Right hindlimb (tissue), 1 donor: ENCODE measurements around the gene THAP11.
"Not testable (repeated sequence)": the region's sequence is repeated elsewhere in the genome, so short reads cannot be mapped to it uniquely, and the experiment has no call there.

Experiments
- DNase-seq: peaks from one replicate; pipeline ENCODE4 v3.0.0-alpha.2; 2018

THAP11 gene

DNA sequence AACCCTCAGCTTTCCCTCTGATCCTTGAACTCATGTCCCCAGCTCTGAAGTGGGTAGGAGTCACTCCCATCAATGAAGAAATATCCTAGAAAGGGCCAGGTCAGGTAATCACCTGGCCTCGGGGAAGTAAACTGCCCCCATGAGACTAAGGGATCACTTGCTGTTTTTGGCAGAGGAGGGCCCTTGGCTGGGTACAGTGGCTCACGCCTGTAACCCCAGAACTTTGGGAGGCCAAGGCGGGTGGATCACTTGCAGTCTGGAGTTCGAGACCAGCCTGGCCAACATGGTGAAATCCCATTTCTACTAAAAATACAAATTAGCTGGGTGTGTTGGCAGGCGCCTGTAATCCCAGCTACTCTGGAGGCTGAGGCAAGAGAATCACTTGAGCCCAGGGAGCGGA, 21.9 kb downstream of the THAP11 start:
- DNase-seq: not testable (repeated sequence)

DNA sequence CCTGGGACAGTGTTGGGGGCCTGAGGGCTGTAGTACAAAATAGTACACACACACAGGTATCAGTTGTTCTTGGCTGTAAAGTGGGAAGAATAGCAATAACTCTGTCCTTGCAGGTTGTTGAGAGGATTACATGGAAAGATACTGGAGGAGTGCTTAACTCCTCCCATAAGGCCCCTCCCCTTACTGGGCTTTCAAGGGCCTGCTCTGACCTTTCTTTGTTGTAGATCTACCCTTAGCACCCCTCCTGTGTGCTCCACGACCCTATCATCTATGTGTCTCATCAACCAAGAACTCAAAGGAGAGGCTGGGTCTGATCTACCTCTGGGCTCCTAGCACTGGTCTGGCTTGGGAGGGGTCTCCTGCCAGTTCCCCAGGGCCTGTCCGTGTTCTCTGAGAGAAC, 22.5 kb downstream of the THAP11 start:
- no peak for DNase-seq

DNA sequence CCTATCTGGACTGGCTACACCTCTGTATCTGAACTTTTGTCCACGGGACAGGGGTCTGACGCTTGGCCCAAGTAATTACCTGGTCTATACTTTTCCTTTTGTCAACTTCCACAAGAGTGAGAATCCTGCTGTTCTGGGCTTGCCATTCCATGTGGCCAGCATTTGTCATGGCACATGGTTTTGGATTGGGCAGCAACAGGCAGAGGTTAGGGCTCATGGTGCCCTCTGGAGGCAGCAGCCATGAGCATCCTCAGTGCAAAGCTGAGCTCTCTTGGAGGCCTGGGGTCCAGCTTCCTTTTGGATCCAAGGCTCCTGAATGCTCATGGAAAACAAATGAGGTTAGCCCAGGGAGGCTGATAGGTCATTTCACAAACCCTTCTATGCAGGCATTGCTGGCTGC, 23.2 kb downstream of the THAP11 start:
- DNase-seq: no peak

DNA sequence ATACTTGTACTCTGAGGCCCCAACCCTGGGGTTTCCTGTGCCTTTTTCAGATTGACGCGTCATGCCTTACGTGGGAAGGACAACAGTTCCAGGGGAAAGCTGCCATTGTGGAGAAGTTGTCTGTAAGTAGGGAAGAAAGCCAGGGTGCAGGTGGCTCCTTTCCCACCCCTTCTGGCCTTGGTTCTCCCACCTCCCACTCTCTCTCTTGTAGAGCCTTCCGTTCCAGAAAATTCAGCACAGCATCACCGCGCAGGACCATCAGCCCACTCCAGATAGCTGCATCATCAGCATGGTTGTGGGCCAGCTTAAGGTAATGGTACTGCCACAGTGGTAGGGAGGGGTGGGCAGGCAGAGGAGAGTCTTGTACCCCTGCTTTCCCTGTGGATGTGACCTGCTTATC, 26.2 kb downstream of the THAP11 start:
- no peak for DNase-seq

DNA sequence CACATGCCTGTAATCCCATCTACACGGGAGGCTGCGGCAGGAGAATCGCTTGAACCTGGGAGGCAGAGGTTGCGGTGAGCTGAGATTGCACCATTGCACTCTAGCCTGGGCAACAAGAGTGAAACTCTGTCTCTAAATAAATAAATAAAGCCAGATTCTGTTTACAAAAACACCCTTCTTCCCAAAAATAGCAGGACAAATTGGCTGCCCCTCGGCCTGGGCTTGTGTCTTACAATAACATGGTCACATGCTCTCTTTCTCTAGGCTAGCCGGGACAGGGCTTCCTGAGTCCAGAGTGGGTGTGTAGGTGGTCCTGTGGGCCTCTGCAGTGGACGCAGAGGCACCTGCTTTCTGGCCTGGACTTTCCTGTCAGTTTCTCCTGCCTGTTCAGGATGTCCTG, 27.5 kb downstream of the THAP11 start:
- DNase-seq: no peak

DNA sequence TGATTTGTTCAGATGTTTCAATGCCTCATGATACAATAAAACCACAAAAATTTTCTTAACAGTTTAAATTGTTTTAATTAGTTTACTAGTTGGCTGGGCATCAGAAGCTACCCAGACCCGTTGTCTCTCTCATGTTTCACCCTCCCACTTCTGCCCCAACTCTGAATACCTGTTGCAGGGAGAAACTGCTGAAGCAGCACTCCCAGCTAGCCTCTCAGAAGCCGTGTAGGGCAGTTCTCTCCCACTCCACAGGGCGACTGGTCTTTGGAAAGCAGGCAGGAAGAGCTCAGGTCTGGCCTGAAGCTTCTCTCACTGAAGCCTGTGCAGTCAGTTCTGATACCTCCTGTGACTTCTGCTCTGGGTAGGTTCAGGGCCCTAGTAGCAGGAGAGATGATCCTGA, 29.1 kb downstream of the THAP11 start:
- no peak for DNase-seq

DNA sequence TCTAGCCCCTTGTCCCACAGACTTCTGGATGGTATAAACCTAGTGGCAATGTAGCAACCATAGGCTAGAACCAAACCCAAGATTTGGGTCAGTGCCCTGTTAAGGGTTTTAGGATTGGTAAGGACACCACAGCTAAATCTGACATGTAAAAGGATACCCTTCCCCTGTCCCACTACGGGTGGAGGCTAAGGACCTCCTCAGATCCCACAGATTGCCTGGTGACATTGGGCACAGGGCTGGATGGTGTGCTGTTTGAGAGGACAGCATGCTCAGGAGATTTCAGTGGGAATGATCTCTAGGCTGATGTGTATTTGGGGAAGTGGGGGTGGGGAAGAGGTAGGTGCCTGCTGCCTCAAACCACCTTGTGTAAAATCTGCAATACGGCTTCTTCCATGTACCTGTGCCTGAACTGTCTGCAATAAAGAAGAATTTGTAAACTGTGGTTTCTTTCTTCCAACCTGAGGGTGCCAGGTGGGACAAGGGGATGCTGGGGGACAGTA, 30.1 kb downstream of the THAP11 start:
- DNase-seq: no peak

DNA sequence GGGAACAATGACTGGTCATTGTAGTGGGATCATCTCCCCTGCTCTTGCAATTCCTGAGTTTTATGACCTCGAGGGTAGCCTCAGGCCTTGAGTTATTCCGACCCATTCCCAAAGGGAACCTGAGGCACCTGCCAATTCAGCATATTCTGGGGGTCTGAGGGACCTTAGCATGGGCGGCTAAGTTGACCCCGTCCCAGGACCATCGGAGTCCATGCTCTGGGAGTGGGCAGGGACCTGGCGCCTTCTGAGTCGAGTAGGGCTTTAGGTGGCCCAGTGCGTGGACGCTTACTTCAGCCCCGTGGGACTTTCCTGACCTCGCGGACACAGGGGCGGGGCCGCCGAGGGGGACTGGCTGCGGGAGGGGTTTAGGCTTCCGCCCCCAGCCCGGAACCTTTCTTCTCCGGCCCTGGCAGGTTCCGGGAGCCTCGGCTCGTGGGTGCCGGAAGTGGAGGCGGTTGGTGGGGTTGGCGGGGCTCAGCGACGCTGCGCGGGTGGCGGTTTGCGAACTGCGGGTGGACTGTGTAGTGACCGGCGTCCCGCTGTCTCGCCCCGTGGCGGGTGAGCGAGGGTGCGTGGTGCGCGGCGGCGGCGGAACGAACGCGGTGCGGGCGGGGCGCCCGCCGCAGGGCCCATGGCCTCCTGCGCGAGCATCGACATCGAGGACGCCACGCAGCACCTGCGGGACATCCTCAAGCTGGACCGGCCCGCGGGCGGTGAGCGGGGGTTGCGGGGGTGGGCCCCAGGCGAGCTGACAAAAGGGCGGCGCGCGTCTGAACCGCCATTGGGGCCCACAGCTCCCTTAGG, 30.7 kb downstream of the THAP11 start, which contains the start of gene EDC4:
EDC4 (plus strand) TSS at position 422 of the 804 bp plus-strand sequence; CDS start at position 632, 210 bp downstream.
- peak; percentile 83 for DNase-seq

DNA sequence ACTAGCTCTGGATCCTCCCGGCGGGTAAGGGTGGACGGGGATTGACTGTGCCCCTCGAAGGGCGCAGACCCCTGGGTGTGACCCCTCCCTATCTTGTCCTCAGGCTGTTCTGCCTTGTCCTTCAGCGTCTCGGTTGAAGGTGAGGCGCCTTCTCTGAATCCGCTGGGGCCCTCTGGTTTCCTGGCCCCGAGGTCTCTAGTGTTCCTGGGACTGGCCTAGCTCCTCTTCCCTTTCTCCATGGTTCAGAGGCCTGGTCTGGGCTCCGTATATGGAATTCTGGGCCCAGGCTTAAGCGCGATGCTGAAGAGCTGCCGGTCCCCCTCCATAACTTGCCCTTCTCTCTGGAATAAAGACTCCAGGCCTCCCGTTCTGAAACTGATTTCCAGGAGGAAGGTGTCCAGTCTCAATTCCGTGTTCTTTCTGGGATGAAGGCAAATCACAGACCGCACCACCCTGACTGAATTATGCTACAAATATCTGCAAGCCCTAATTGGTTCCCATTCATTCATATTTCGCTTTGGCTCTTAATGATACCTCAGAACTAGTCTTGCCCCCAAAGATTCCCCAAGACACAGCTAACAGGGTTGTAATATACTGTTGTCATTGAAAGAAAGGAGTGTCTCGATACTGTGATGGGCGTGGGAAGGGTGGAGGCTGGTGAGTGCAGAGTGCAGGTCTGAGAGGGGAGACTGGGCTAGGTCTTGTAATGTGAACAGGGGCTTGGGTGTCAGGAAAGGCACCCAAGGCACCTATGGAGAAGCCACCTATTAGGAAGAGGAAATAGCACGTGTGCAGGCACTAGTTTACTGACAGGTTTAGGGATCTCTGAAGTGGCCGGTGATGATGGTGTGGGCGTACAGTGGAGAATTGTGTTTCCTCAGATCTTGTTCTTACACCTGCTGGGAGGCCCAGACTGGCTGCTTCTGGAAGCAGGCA, 31.6 kb downstream of the THAP11 start:
- no peak for DNase-seq

DNA sequence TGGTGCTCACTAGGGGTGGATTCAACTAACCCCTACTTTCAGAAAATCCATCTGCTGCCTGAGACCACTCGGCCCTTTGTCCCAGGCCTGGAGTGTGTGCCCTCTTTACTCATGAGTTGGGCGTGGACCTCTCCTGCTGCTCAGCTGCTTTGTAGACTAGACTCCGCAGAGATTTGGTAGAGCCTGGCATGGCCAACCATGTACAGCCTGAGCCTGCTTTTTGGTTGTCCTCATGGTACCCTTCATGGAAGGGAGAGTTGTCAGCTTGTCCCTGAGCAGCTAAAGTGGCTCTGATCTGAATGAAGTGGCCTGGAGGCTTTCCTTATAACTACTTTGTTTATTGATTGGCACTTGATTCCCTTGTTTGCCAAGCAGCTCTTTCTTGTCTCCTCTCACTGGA, 32.3 kb downstream of the THAP11 start:
- DNase-seq: no peak

DNA sequence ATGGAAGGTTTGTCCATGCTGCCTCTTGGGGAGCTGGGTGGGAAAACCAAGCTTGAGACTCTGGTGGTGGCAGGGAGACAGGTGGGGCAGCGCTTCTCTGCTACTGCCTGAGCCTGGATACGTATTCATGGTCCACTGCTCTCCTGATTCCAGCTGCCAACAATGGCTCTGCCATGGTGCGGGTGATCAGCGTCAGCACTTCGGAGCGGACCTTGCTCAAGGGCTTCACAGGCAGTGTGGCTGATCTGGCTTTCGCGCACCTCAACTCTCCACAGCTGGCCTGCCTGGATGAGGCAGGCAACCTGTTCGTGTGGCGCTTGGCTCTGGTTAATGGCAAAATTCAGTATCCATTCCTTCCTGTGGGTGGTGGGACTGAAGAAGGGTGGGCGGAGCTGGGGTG, 34.9 kb downstream of the THAP11 start:
- DNase-seq: no peak

DNA sequence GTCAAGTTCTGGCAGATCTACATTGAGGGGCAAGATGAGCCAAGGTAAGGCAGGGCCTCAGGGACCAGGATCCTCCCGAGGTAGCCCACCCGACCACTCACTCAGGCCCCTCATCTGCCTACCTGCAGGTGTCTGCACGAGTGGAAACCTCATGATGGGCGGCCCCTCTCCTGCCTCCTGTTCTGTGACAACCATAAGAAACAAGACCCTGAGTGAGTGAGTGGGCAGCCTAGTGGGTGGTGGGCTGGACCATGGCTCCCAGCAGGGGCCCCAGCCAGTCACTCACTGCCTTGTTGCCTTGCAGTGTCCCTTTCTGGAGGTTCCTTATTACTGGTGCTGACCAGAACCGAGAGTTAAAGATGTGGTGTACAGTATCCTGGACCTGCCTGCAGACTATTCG, 36.1 kb downstream of the THAP11 start:
- DNase-seq: no peak

DNA sequence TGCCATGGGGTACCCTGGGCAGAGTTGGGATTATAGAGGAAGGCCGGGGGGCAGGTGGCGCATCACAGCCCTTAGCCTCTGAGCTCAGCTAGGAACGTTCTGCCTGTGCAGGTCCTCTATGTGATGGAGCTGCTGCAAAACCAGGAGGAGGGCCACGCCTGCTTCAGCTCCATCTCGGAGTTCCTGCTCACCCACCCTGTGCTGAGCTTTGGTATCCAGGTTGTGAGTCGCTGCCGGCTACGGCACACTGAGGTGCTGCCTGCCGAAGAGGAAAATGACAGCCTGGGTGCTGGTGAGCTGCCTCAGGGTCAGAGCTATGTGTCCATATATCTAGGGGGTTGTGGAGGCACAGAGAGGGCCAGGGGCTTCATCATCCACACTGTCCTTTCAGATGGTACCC, 36.7 kb downstream of the THAP11 start:
- DNase-seq: no peak

DNA sequence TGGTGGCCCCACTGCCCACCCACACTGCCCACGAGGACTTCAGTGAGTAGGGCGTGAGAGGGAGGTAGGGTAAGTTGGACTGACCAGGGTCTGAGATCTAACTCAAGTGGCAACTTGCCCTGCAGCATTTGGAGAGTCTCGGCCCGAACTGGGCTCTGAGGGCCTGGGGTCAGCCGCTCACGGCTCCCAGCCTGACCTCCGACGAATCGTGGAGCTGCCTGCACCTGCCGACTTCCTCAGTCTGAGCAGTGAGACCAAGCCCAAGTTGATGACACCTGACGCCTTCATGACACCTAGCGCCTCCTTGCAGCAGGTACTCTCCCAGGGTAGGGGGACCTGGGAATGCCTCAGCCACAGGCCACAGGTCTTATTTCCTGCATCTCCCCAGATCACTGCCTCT, 37.3 kb downstream of the THAP11 start:
- no peak for DNase-seq

DNA sequence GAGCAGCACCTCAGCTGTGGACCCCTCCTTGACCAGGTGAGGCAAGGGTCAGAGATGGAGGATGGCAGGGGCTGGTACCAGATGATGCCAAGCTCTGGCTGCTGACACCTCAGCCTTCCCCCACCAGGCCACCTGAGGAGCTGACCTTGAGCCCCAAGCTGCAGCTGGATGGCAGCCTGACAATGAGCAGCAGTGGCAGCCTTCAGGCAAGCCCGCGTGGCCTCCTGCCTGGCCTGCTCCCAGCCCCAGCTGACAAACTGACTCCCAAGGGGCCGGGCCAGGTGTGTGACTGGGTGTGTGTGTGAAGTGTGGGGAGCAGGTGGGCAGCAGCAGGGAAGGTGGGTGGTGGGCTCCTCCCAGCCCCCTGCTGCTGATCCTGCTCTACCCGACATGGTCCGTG, 37.8 kb downstream of the THAP11 start:
- no peak for DNase-seq

DNA sequence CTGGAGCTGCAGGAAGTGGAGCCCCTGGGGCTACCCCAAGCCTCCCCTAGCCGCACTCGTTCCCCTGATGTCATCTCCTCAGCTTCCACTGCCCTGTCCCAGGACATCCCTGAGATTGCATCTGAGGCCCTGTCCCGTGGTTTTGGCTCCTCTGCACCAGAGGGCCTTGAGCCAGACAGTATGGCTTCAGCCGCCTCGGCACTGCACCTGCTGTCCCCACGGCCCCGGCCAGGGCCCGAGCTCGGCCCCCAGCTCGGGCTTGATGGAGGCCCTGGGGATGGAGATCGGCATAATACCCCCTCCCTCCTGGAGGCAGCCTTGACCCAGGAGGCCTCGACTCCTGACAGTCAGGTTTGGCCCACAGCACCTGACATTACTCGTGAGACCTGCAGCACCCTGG, 38.5 kb downstream of the THAP11 start:
- no peak for DNase-seq

DNA sequence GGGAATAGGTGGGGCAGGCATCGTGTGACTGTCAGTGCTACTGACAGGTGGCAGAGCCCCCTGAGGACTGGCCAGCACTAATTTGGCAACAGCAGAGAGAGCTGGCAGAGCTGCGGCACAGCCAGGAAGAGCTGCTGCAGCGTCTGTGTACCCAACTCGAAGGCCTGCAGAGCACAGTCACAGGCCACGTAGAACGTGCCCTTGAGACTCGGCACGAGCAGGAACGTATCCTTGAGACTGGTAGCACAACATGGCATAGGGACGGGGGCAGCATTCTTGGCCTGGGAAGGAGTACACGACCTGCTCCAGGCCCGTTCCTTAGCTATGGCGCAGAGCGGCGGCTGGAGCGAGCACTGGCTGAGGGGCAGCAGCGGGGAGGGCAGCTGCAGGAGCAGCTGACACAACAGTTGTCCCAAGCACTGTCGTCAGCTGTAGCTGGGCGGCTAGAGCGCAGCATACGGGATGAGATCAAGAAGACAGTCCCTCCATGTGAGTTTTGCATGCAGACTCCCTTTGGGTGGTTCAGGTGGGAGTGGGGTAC, 39.6 kb downstream of the THAP11 start:
- DNase-seq: peak; percentile 65

DNA sequence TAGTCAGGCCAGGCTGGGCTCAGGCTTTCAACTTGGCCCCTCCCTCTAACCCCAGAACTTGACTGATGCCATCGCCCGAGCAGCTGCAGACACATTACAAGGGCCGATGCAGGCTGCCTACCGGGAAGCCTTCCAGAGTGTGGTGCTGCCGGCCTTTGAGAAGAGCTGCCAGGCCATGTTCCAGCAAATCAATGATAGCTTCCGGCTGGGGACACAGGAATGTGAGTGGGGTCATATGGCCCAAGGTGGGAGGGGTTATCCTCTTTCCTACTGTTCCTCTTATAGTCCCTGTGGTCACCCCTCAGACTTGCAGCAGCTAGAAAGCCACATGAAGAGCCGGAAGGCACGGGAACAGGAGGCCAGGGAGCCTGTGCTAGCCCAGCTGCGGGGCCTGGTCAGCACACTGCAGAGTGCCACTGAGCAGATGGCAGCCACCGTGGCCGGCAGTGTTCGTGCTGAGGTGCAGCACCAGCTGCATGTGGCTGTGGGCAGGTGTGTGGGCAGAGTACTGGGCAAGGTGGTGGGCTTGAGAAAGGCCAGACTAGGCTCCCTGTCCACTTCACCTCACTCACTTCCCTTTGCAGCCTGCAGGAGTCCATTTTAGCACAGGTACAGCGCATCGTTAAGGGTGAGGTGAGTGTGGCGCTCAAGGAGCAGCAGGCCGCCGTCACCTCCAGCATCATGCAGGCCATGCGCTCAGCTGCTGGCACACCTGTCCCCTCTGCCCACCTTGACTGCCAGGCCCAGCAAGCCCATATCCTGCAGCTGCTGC, 40.4 kb downstream of the THAP11 start:
- peak; percentile 85 for DNase-seq

DNA sequence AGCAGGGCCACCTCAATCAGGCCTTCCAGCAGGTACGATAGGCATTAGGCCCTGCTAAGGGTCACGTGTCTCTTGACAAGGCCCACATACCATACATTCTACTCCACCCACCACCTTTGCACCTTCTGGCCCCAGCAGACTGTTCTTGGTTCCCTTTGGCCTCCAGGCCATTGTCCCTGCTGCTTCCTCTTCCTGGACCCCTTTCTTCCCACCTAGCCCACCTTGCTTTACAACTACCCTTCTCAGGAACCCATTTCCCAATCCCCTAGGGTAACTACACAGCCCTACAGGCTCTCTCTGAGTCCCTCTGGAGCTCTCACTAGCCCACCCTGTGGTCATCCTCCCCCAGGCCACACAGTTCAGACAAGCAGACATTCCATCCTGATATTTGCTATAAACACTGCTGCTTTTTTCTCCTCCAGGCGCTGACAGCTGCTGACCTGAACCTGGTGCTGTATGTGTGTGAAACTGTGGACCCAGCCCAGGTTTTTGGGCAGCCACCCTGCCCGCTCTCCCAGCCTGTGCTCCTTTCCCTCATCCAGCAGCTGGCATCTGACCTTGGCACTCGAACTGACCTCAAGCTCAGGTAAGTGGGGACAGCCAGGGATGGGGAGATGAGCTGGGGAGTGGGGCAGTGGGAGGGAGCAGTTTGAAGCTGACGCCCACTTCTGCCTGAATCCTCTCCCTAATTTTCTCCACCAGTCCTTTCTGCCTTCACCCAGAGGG, 41.2 kb downstream of the THAP11 start:
- DNase-seq: no peak

DNA sequence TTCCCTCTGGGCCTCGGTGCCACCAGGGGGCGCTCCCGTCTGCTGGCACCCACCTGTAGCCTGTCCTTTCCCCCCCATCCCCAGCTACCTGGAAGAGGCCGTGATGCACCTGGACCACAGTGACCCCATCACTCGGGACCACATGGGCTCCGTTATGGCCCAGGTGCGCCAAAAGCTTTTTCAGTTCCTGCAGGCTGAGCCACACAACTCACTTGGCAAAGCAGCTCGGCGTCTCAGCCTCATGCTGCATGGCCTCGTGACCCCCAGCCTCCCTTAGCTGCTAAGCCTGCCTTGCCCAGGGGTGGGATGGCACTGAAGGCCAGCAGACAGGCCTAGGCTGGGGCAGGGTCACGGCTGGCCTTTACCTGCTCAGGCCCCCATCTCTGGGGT, 41.7 kb downstream of the THAP11 start:
- DNase-seq: peak; percentile 59

DNA sequence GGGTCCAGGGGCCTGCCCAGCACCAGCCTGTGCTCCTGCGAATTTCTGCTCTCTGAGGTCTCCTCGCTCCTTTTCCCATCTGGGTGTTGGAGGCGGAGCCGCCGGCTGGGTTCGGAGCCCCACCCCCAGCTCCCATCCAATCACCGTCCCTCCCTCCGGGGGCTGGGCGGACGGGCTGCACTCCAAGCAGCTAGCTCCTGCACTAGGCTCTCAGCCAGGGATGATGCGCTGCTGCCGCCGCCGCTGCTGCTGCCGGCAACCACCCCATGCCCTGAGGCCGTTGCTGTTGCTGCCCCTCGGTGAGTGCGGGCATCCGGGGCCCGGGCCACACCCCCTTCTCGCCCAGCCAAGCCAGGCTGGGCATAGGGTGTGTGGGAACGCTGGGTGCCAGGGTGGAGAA, 42.6 kb downstream of the THAP11 start, which contains the start of gene NRN1L:
NRN1L (plus strand) TSS at position 202 of the 400 bp plus-strand sequence; CDS start at position 221, 19 bp downstream.
- peak; percentile 93 for DNase-seq

DNA sequence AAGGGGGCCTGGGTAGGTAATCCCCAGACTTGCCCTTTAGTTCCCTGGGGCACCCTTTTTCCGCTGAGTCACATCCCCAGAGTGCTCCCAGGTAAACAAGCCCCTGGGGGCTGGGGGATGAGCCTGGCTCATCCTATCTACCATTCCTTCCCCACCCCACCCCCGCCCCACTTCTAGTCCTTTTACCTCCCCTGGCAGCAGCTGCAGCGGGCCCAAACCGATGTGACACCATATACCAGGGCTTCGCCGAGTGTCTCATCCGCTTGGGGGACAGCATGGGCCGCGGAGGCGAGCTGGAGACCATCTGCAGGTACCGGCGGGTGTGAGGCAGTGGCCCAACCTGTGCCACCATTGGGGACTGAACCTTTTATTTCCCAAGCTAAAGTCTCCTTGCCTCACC, 43.4 kb downstream of the THAP11 start:
- DNase-seq: no peak
